SK-N-MC (cell line): Measurements from ENCODE around the gene PREX1.
A peak's percentile ranks its signal among the peaks of the same experiment; 100 is the strongest.
"Not testable (repeated sequence)": the region's sequence is repeated elsewhere in the genome, so short reads cannot be mapped to it uniquely, and the experiment has no call there.

Experiments
- DNase-seq: peaks from one replicate; pipeline ENCODE4 v3.0.0-alpha.2; 2011; ENCODE audit warnings: low read depth, low spot score
- H3K27ac ChIP-seq: fragments of 200-600 bp; sonication (generic); 2 replicates; pipeline ENCODE4 v1.5.1; 2016; ENCODE audit warnings: mixed run types
- H3K36me3 ChIP-seq: fragments of 200-600 bp; sonication (generic); 2 replicates; pipeline ENCODE4 v1.6.1; 2017; ENCODE audit warnings: antibody characterized with exemption, low read length, mixed read lengths; ENCODE audit not compliant: insufficient read depth
- H3K4me3 ChIP-seq: fragments of 200-600 bp; sonication (generic); 2 replicates; pipeline ENCODE4 v1.5.1; 2016
- H3K9ac ChIP-seq: fragments of 200-600 bp; sonication (generic); 2 replicates; pipeline ENCODE4 v1.8.0; 2017; ENCODE audit warnings: mixed run types, mixed read lengths; ENCODE audit not compliant: insufficient read length
- H3K9me3 ChIP-seq: fragments of 200-600 bp; sonication (generic); 2 replicates; pipeline ENCODE4 v1.6.1; 2017; ENCODE audit warnings: low read depth, mild to moderate bottlenecking, antibody characterized with exemption, low read length, moderate library complexity, mixed read lengths
- EZH2 ChIP-seq: fragments of 200-600 bp; sonication (generic); IDR thresholded peaks from one replicate; pipeline ENCODE4 v1.6.1; 2017; ENCODE audit warnings: antibody characterized with exemption
- FOXP2 ChIP-seq: optimal IDR thresholded peaks from 2 replicates; pipeline ENCODE3; 2011; ENCODE audit warnings: mild to moderate bottlenecking, moderate library complexity; ENCODE audit not compliant: insufficient read depth; ENCODE audit errors: extremely low read length, control extremely low read depth
- POLR2AphosphoS5 ChIP-seq: IDR thresholded peaks from 2 replicates; pipeline ENCODE4 v1.6.1; 2012; ENCODE audit warnings: mild to moderate bottlenecking, low read depth, low read length, borderline replicate concordance

The PREX1 gene, protein sequence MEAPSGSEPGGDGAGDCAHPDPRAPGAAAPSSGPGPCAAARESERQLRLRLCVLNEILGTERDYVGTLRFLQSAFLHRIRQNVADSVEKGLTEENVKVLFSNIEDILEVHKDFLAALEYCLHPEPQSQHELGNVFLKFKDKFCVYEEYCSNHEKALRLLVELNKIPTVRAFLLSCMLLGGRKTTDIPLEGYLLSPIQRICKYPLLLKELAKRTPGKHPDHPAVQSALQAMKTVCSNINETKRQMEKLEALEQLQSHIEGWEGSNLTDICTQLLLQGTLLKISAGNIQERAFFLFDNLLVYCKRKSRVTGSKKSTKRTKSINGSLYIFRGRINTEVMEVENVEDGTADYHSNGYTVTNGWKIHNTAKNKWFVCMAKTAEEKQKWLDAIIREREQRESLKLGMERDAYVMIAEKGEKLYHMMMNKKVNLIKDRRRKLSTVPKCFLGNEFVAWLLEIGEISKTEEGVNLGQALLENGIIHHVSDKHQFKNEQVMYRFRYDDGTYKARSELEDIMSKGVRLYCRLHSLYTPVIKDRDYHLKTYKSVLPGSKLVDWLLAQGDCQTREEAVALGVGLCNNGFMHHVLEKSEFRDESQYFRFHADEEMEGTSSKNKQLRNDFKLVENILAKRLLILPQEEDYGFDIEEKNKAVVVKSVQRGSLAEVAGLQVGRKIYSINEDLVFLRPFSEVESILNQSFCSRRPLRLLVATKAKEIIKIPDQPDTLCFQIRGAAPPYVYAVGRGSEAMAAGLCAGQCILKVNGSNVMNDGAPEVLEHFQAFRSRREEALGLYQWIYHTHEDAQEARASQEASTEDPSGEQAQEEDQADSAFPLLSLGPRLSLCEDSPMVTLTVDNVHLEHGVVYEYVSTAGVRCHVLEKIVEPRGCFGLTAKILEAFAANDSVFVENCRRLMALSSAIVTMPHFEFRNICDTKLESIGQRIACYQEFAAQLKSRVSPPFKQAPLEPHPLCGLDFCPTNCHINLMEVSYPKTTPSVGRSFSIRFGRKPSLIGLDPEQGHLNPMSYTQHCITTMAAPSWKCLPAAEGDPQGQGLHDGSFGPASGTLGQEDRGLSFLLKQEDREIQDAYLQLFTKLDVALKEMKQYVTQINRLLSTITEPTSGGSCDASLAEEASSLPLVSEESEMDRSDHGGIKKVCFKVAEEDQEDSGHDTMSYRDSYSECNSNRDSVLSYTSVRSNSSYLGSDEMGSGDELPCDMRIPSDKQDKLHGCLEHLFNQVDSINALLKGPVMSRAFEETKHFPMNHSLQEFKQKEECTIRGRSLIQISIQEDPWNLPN (N-terminal part only)

DNA sequence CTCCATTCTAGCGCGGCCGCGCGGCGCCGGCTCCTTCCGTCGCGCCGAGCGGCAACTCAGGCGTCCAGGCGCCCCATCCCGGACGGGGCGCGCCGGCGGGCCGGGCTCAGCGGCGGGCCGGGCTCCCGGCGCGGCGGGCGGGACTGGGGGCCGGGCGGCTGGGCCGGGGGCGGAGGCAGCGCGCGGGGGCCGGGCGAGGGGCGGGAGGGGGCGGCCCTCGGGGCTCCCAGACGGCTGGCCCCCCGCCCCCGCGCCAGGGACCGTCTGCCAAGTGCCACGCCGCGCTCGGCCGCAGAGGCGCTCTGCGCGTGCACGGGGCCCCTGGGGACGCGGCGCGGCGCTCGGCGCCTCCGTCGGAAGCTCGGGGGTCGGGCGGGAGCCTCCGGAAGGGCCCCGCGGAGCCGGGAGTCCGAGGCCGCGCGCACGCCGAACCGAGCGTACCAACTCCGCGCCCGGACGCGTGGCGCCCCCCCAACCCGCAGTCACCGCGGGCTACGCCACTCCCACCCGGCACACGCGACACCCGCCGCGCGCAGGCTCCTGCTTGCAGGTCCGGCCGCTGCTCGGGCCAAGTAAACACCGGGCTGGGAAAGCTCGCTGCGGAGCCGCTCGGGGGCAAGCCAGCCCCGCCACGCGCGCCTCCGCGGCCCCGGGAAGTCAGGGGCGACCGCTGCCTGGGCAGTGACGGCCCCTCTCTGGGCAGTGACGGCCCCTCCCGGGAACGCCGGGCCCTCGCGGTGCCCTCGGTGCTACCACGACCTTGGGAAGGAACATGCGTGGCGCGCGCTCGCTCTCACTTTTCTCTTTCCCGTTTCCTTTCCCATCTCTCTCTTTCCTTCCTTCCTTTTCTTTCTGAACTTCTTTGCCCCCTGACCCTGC, at the start of gene PREX1:
PREX1 (minus strand) TSS at position 145 of the 879 bp plus-strand sequence; CDS start at position 6, 139 bp downstream.
- H3K27ac ChIP-seq = peak within 1 kb of the TSS; percentile 89
- peaks cover 17% of the 10 kb centered on the region for H3K36me3 ChIP-seq
- H3K4me3 ChIP-seq = peak within 1 kb of the TSS; percentile 86
- TF ChIP-seq POLR2AphosphoS5 (peak; percentile 58), EZH2 (no peak), FOXP2 (no peak)
- H3K9me3 ChIP-seq = no peaks in the 10 kb centered on the region
- peak within 1 kb of the TSS; percentile 87 for H3K9ac ChIP-seq
- DNase-seq = no peak

DNA sequence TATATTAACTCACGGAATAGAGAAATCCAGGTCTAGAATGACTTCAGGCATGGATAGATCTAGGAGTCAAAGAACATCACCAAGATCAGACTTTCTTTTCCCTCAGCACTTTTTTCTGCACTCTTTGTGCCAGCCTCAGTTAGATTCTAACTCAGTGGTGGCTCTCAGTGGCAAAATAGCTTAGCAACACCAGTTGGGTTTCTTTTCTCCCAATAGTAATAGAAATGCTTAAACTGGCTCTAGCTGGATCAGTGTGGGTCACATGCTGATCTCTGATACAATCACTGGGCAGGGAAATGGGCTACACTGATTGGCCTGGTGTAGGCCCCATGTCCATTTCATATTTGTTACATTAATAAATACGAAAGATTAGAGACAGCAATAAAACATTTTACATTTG, 49.5 kb upstream of the PREX1 start:
- H3K27ac ChIP-seq = peak overlapping the region; percentile 51
- no peak for DNase-seq
- H3K4me3 ChIP-seq = no peak overlapping the region
- no peak overlapping the region for H3K9ac ChIP-seq
- H3K9me3 ChIP-seq = no peaks in the 10 kb centered on the region
- no peaks in the 10 kb centered on the region for H3K36me3 ChIP-seq
- TF ChIP-seq FOXP2 (no peak), POLR2AphosphoS5 (no peak), EZH2 (no peak)

DNA sequence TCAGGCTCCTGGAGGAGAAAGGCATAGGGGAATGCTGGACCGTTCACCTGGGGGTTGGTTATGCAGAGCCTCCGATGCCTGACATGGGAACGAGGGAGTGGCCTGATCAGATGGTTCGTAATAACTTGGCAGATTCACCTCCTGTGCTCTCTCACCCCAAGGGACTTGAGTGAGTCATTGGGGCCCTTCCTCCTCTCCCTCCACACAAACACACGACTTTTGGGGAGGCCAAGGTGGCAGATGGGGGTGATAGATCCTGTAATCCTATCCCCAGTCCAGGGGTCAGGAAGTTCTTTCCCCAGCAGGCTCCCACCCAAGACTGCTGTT, 48.1 kb upstream of the PREX1 start:
- no peak overlapping the region for H3K4me3 ChIP-seq
- no peaks in the 10 kb centered on the region for H3K36me3 ChIP-seq
- TF ChIP-seq POLR2AphosphoS5 = no peak
- no peak for TF ChIP-seq EZH2
- no peak for TF ChIP-seq FOXP2
- H3K9me3 ChIP-seq = no peaks in the 10 kb centered on the region
- DNase-seq = no peak
- no peak overlapping the region for H3K9ac ChIP-seq
- H3K27ac ChIP-seq = no peak overlapping the region

DNA sequence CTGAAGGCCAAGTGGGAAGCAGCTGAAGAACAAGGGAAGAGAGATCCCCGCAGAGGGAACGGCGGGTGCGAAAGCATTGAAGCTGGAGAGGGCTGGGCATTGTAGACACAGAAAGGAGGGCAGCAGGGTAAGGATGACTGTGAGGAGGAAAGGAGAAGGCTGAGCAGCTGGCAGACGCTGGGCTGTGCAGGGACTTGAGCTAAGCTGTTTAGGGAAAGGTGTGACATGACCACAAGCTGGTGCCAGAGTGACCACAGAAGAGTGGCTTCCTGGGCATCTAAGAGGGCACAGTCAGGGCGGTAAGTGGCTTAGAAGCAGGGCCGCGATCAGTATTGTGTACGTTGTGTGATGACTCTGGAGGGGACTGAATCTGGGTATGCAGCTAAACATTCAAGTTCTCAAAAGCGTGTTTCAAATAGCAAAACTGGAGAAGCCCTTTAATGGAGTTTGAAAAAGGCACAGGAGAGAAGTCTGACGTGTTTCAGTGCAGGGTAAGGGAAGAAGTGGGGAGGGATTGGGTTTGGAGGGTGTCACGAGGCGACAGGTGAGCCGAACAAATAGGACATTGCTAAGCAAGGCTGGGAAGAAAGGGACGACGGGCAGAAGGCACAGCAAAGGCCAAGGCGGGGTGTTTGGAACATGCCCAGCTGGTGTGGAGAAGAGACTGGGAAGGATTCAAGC, 47.6 kb upstream of the PREX1 start:
- TF ChIP-seq EZH2 (no peak), POLR2AphosphoS5 (no peak), FOXP2 (no peak)
- Histone ChIP-seq H3K9me3 (no peaks in the 10 kb centered on the region), H3K36me3 (no peaks in the 10 kb centered on the region), H3K4me3 (no peak overlapping the region), H3K27ac (no peak overlapping the region), H3K9ac (no peak overlapping the region)
- DNase-seq = no peak

DNA sequence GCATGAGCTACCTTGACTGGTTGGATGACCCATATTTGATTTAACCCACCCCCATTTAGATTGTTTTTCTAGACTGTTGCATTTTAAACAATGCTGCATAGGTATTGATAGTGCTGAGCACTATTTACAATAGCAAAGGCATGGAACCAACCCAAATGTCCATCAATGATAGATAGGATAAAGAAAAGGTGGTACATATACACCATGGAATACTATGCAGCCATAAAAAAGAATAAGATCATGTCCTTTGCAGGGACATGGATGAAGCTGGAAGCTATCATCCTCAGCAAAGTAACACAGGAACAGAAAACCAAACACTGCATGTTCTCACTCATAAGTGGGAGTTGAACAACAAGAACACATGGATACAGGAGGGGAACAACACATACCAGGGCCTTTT, 41.6 kb upstream of the PREX1 start:
- H3K4me3 ChIP-seq, H3K27ac ChIP-seq, H3K36me3 ChIP-seq, H3K9ac ChIP-seq, DNase-seq, H3K9me3 ChIP-seq: not testable (repeated sequence)

DNA sequence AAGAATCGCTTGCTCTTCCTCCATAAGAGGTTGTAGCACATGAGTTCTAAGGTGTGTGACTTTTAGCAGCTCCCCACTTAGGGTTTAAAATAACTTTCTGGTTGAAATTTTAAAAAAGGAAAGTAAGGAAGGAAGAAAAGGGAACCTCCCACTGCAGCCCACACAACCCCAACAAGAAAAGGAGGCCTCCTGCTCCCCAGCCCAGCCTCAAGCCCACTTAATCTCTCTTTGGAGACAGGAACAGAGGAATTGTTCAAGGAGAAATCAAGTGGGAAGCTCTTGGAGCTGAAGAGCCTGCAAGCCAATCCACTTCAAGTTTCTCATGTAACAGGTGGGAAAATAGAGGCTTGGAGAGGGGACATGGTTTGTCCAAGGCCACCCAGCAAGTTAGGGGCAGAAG, 39.1 kb upstream of the PREX1 start:
- H3K4me3 ChIP-seq = no peak overlapping the region
- H3K9me3 ChIP-seq = no peaks in the 10 kb centered on the region
- no peak for DNase-seq
- H3K27ac ChIP-seq = no peak overlapping the region
- no peaks in the 10 kb centered on the region for H3K36me3 ChIP-seq
- H3K9ac ChIP-seq = no peak overlapping the region
- TF ChIP-seq FOXP2 (no peak), EZH2 (no peak), POLR2AphosphoS5 (no peak)

DNA sequence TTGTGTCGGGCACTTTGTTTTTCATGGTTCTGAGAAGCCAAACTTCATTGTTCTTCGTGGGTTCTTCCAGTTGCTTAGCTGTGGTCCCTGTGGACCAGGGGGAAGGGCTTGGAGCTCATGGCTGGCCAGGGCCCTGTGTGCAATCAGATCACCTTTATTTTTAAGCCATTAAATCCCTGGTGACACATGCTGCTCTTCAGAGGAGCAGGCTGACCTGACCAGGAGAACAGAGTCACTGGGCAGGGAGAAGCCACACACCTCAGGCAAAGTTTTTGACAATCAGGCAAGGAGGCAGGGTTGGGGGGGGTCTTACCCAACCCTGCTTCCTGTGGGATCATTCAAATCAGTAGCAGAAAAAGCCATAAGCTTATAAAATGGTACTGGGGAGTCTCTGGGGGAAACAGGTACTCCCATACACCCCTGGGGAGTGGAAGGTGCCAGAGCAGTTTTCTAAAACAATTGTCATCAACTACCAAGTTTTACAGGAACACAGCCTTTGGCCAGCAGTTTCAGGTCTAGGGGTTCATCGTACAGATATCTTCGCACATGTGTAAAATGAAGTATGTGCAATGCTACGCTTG, 37.0 kb upstream of the PREX1 start:
- Histone ChIP-seq H3K9ac (no peak overlapping the region), H3K36me3 (no peaks in the 10 kb centered on the region), H3K9me3 (no peaks in the 10 kb centered on the region), H3K27ac (no peak overlapping the region), H3K4me3 (no peak overlapping the region)
- TF ChIP-seq EZH2 (no peak), FOXP2 (no peak), POLR2AphosphoS5 (no peak)
- DNase-seq = no peak
